GM21528 (cell line): ENCODE measurements around the gene CADM4.
"Not testable (repeated sequence)": the region's sequence is repeated elsewhere in the genome, so short reads cannot be mapped to it uniquely, and the experiment has no call there.

ENCODE experiments used
- ATAC-seq: cut with Tn5 transposase; IDR thresholded peaks from one replicate; pipeline ENCODE4 v1.9.1; 2021; ENCODE audit warnings: mild to moderate bottlenecking, moderate library complexity; ENCODE audit not compliant: unreplicated experiment, low FRiP score

The CADM4 gene

DNA sequence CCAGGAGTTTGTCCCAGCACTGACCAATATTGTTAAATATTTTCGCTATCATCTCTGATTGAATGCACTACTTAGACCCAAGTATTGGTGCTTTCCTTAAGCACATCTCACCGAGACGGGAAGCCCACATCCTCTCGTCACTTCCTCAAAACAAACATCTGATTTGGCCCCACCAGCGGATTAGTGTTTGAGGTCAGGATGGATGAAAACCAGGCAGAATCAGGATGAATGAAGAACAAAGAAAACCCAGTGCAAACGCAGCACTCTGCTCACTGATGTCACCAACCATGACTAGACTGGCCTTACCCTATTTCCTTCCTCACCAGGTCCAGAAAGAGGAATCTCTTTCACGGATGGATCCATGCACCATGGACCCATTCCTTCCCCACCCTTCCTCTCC lies 24.4 kb upstream of the CADM4 start:
- ATAC-seq: no peak

DNA sequence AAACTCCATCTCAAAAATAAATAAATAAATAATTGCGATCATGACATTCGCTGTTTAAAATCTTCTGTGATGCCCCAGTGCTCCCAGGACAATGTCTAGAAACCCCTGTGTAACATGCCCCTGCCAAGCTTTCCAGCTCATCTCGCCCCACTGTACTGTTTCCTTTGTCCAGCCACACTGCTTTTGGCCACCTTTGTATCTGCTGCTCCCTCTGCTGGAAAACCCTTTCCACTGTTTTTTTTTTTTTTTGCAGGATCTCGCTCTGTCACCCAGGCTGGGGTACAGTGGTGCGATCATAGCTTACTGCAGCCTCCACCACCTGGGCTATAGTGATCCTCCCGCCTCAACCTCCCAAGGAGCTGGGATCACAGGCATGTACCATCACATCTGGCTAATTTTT lies 22.8 kb upstream of the CADM4 start:
- ATAC-seq: no peak

DNA sequence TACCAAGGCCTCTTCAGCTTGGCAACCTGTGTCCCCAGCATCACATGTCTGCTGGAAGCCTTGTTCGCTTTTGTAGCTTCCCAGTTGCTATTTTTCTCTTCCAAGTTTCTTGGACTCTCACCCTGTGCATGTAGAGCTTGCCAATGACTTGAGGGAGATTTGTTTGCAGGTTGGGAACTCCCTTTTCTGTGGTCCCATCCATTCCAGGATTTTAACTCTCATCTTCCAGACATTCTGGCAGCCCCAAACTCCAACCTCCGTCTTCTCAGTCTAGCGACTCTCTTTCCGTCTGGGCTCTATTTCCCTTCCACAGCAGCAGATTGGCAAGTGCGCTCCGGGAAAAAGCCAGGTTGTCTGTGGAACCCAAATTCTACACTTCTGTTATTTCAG lies 21.3 kb upstream of the CADM4 start:
- ATAC-seq: no peak

DNA sequence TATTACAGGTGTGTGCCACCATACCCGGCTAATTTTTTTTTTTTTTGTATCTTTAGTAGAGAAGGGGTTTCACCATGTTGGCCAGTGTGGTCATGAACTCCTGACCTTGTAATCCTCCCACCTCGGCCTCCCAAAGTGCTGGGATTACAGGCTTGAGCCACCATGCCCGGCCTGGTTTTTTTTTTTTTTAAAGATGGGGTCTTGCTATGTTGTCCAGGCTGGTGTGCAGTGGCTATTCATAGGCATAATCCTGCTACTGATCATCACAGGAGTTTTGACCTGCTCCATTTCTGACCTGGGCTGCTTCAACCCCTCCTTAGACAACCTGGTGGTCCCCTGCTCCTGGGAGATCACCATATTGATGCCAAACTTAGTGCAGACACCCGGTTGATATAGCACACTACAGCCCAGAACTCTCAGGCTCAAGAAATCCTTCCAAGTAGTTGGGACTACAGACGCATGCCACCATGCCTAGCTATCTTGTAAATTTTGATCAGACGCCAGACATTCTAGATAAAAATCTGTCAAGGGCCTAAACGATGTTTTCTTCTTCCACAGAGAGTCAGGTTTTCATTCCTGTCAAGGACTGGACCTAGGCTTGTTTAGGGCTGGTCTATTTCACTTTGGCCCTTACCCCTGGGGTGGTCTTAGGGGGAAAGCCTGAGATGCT lies 20.8 kb upstream of the CADM4 start:
- ATAC-seq: no peak

DNA sequence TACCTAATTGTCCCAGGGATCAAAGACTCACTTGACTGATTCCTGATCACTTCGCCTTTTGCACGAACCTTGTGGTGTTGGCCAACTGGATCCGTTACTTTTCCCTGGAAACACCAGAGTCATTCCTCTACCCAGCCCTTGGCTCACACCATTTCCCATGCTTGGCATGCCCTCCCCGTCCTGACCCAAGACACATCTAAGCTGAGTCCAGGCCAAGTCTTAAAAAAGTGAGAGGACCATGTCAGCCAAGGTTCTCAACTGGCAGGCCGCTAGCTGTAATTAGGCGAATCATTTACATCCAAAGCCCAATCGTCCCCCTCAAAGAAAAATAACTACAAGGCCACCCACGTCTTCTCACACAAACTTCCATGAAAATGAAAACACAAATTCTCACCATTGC lies 18.8 kb upstream of the CADM4 start:
- no peak for ATAC-seq

DNA sequence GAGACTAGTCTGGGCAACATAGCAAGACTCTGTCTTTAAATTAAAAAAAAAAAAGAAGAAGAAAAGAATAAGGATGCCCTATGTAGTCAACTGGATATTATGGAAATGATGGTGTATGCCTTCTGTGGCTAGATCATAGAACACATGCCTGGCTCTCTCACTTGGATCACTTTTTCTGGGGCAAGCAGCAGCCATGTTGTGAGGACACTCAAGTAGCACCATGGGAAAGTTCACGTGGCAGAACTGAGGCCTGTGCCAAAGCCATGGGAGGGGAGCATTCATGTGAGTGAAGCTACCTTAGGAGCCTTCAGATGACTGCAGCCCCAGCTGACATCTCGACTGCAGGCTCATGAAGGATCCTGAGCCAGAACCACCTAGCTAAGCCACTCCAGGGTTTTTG lies 18.4 kb upstream of the CADM4 start:
- no peak for ATAC-seq

DNA sequence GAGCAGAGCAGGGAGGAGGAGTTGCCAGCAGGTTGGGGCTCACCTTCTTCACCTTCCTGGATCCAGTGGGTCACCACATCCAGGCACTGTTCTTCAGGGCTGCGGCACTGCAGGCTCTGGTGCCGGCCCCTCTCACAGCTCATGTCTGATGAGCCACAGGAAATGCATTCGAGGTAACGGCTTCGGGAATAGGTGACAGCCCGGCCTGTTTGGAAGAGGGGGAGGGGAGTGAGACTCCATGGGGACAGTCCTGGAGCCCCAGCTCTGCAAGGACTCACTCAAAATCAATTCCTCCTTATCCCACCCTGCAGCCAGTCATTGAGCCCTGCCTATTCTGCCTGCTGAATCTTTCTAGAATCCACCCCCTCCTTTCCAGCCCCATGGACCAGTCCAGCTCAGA lies 16.8 kb upstream of the CADM4 start:
- ATAC-seq: no peak

DNA sequence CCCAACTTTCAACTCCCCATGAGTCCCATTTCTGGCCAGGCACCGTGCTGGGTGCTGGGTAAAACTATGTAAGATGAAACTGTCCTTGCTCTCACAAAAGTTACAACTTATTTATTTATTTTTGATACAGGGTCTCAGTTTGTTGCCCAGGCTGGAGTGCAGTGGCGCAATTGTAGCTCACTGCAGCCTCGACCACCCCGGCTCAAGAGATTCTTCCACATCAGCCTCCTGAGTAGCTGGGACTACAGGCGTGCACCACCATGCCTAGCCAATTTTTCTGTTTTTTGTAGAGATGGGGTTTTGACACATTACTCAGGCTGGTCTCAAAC lies 12.9 kb upstream of the CADM4 start:
- ATAC-seq: no peak

DNA sequence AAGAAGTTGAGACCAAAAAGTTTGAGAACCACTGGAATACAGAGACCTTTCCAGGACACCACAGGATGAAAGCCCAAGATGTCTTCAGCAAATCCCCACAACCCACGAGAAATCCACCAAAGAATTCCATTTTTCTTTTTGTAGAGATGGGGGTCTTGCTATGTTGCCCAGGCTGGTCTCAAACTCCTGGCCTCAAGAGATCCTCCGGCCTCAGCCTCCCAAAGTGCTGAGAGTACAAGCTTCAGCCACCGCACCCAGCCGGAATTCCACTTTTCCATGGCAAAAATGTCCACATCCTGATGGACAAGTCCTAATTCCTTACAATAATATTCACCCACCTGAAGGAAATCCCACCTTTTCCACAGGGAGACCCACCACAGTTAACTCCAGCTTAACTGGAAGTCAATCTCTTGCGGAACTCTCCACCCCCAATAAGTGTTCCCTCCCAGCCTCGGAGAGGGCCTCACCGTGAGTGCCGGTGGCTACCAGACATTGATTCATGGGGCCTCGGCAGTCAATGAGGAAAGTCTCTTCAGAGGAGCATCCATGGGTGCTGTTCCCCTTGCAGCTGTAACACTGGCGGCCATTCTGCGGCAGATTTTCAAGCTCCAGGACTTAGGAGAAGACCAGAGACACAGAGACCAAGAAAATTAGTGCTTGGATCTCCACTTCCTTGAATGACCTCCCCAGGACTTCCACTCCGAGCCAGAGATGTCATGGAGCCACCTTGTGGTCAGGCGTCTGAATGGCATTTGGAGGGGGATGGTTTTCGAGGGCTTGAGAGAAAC lies 12.3 kb upstream of the CADM4 start:
- no peak for ATAC-seq

DNA sequence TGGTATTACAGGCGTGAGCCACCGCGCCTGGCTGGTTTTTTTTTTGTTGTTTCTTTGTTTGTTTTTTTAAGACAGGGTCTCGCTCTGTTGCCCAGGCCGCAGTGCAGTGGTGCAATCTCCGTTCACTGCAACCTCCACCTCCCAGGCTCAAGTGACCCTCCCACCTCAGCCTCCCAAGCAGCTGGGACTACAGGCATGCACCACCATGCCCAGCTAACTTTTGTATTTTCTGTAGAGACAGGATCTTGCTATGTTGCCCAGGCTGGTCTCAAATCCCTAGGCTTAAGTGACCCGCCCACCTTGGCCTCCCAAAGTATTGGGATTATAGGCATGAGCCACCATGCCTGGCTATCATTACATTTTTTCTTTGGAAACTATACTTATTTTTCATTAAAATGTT lies 10.6 kb upstream of the CADM4 start:
- ATAC-seq: not testable (repeated sequence)

DNA sequence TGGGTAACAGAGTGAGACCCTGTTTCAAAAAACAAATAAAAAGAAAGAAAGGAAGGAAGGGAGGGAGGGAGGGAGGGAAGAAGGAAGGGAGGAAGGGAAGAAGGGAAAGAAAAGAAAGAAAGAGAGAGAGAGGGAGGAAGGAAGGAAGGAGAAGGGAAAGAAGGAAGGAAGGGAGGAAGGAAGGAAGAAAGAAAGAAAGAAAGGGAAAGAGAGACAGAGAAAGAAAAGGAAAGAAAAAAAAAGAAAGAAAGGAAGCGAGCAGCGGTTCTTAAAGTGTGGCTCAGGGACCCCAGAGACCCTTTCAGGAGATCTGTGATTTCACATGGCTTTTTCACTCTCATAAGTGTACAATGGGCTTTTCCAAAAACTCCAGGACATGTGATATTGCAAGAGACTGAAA lies 9.9 kb upstream of the CADM4 start:
- no peak for ATAC-seq

DNA sequence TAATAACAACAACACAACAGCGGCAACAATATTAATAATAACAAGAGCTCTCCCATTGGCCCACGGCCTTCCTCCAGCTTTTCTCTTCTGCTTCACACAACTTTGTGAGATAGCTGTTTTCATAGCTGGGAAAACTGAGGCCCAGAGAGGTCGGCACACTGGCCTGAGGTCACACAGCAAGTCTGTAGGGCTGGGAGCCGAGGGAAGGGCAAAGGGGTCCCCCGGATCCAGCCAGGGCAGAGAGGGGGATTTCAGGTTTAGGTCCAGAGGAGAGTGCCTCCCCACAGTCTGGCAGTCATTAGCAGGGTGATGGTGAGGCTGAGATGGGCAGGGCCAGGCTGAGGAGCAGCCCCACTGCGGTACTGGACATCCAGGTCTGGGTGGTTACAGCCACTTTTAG lies 9.0 kb upstream of the CADM4 start:
- ATAC-seq: no peak

DNA sequence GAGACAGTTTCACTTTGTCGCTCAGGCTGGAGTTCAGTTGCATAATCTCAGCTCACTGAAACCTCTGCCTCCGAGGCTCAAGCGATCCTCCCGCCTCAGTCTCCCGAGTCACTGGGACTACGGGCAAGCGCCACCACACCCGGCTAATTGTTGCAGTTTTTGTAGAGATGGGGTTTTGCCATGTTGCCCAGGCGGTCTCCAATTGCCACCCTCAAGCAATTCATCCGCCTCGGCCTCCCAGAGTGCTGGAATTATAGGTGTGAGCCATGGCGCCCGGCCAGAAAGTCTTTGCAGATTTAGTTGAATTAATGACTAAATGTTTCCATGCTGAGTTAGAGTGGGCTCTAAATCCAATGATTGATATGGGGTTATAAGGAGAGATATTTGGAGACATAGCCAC lies 4.5 kb upstream of the CADM4 start:
- no peak for ATAC-seq

DNA sequence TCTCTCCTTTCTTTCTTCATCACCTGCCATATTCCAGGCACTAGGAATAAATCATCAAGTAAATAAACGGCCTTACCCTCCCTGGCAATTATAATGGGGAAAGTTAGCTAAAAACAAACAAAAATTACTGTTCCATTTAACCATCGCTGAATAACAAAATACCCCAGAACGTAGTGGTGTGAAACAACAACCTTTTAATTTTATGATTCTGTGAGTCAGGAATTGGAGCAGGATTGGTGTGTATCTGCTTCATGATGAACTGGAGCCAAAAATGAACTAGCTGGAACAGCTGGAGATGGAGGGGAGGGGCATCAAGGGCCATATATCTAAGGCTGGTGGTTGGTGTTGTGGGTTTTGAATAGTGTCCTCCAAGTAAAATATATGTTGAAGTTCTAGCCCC lies 3.7 kb upstream of the CADM4 start:
- no peak for ATAC-seq

DNA sequence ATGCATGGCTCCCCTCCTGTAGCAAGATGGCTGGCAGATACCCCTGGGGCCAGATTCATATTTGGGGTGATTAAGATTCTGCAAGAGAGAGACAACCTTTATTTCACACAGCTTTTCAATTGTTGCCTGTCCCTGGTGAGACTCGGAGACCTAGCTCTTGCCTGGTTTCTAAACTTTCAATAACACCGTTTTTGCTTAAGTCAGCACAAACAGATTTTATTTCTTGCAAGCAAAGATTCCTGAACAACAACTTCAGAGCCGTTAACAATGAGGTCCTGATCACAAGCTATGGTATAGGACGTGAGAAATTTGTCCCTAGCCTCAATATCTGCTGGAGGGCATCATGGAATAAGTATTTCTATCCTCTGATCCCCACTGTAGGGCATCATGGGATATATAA lies 2.9 kb upstream of the CADM4 start:
- ATAC-seq: no peak

DNA sequence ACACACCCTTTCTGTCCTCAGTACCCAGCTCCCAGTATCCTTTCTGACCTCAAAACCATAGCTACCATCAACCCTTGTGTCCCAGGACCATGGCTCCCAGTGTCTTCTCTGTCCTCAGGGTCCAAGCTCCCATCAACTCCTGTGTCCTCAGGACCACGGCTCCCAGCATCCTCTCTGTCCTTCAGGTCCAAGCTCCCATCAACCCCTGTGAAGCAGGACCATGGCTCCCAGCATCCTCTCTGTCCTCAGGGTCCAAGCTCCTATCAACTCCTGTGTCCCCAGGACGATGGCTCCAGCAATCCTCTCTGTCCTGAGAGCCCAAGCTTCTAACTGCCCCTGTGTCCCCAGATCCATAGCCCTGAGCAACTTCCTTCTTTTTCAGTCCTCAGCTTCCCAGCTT lies 1.7 kb upstream of the CADM4 start:
- no peak for ATAC-seq

DNA sequence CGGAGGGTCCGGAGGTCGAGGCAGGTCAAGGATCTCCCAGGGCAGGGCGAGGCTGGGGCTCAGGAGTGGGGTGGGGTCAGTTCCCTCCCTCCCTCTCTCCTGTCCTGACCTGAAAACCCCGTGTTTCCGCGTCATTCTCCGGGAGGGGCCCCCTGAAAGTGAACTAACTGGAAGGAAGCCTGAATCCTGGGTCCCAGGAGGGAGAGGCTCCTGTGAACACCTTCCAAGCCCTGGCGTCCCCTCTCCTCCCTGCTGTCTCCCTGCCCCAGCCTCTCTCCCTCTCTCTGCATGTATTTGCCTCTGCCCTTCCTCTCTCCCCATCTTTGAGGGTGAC lies 741 bp upstream of the CADM4 start:
- ATAC-seq: no peak

DNA sequence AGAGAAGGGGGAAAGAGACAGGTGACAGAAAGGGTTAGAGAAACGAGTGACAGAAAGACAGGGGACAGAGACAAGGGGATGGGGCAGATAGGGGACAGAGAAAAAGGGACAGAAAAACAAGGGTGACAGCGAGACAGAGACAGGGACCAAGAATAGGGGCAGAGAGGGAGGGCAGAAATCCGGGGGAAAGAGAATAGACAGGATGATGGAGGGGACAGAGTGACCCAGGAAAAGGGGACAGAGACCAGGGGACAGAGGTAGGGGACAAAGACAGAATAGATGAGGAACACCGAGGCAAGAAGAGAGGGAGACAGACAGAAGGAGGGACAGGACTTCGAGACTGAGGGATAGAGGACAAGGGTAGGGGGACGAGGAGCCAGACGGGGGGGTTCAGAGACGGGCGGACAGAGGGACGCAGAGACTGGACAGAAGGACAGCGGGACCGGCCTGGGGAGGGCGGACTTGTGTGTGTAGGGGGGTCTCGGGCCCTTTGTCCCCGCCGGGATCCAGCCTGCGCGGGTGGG lies 593 bp downstream of the CADM4 start:
- no peak for ATAC-seq

DNA sequence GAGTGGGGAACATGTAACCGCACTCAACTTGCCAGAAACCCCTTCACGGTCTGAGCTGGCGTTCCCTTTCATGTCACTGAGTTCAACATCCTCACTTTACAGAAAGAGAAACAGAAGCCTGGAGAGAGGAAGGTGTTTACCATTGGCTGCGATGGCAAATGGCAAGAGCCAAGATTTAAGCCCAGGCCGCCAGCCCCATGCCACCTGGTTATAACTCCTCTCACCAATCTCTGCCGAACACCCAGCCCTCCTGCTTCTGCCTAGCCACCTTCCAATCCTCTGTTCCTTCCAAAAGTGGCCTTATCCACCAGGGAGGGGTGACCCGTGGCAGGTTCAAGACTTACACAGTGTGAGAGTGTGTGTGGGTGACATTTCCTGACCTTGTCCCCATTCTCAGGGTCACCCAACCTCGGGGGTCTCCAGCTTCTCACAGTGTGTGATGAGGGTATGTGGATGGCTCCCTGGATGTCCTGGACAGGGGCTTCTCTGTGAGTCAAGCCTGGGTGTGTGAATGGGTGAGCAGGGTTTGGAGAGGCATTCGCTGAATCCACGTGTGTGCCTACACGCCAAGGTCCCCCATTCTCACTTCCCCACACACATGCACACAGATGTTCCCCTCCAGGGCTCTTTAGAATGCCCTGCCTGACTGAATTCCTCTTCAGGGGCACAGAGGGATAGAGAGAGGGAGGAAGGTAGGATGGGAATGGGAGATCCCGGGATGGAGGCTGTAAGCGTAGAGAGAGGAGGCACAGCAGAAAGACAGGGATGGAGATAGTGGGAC lies 1.2 kb downstream of the CADM4 start:
- ATAC-seq: no peak

DNA sequence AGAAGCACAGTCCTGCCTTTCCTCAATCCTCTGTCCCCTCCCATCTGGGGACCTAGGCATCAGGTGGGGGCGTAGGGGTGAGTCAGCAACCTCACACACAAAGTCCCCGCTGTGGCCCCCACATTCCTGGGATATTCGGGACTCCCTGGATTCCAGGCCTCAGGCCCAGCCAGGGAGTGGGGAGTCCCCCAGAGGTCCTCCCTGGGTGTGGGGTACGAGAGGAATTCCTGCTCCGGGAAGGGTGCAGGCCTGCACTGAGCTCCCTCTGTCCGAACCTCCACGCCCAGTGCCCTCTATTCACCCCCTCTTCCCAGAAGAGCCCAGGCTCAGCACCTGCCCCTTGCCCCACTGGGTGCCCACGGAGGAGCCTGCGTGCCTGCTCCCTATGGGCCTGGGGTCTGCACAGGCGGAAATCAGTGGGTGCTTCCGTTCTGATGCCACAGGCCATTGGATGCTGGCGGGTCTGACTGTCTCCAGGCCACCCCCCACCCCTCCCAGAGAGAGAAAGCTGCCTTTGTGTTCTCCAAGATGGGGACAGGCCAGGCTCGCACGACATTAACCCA lies 3.4 kb downstream of the CADM4 start:
- no peak for ATAC-seq

DNA sequence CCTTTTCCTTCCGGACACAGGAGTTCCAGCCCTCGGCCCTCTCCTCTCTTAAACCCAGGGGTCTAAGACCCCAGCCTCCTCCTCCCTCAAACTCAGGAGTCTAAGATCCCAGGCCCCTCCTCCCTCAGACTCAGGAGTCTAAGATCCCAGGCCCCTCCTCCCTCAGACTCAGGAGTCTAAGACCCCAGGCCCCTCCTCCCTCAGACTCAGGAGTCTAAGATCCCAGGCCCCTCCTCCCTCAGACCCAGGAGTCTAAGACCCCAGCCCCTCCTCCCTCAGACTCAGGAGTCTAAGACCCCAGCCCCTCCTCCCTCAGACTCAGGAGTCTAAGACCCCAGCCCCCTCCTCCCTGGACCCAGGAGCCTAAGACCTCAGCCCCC lies 4.1 kb downstream of the CADM4 start:
- ATAC-seq: not testable (repeated sequence)
